AG09309 (cell line): ENCODE data around the gene PPP1R12A.

Source experiments
- DNase-seq: peaks from one replicate; pipeline ENCODE4 v3.0.0-alpha.2; 2010; ENCODE audit warnings: low read depth
- H3K4me3 ChIP-seq: 2 replicates; pipeline ENCODE4 v1.5.1; 2011; ENCODE audit warnings: mild to moderate bottlenecking, low read depth, low read length, moderate library complexity; ENCODE audit not compliant: control insufficient read depth
- CTCF ChIP-seq: IDR thresholded peaks from 2 replicates; pipeline ENCODE4 v1.5.1; 2011; ENCODE audit warnings: mild to moderate bottlenecking, low read depth, low read length, inconsistent platforms; ENCODE audit not compliant: insufficient read depth, control insufficient read depth; ENCODE audit errors: missing control alignments

PPP1R12A gene

GRCh38 chr12:79778802-79779448 is 156.0 kb downstream of the PPP1R12A start:
- DNase-seq = no peak
- TF ChIP-seq CTCF = no peak

GRCh38 chr12:79776111-79776510 is 158.8 kb downstream of the PPP1R12A start:
- H3K4me3 ChIP-seq = no peak overlapping the region
- no peak for DNase-seq
- no peak for TF ChIP-seq CTCF

More at GRCh38 chr12:79778802-79779448, 156.0 kb downstream of the PPP1R12A start:
- H3K4me3 ChIP-seq = no peak overlapping the region

- no peak for DNase-seq
- no peak for TF ChIP-seq CTCF
- no peak overlapping the region for H3K4me3 ChIP-seq
Measured at GRCh38 chr12:79775355-79776027, 159.4 kb downstream of the PPP1R12A start.

GRCh38 chr12:79773896-79774295 is 161.0 kb downstream of the PPP1R12A start:
- DNase-seq = no peak
- TF ChIP-seq CTCF = no peak
- no peak overlapping the region for H3K4me3 ChIP-seq

- TF ChIP-seq CTCF = no peak
- no peak for DNase-seq
- H3K4me3 ChIP-seq = no peak overlapping the region
Measured at GRCh38 chr12:79769860-79770485, 164.9 kb downstream of the PPP1R12A start.

- TF ChIP-seq CTCF = no peak
- no peak for DNase-seq
- no peak overlapping the region for H3K4me3 ChIP-seq
Measured at GRCh38 chr12:79769189-79769859, 165.6 kb downstream of the PPP1R12A start.
